DOHH2 (cell line): ENCODE measurements around the gene ENOPH1.

ENCODE experiments used
- H3F3A ChIP-seq: fragments of 200-600 bp; sonication (generic), shearing (Covaris generic); 2 replicates; pipeline ENCODE4 v1.6.0; 2016; ENCODE audit warnings: antibody characterized with exemption, mild to moderate bottlenecking; ENCODE audit not compliant: control insufficient read depth, insufficient read depth
- H3K27ac ChIP-seq: fragments of 200-600 bp; sonication (generic); 2 replicates; pipeline ENCODE4 v1.5.1; 2014; ENCODE audit warnings: low read depth, mild to moderate bottlenecking, low read length, moderate library complexity
- H3K27me3 ChIP-seq: fragments of 200-600 bp; sonication (generic); 2 replicates; pipeline ENCODE4 v1.6.1; 2014; ENCODE audit warnings: mild to moderate bottlenecking, low read length, mixed read lengths; ENCODE audit not compliant: control insufficient read depth
- H3K36me3 ChIP-seq: fragments of 200-600 bp; sonication (generic); 2 replicates; pipeline ENCODE4 v1.6.1; 2014; ENCODE audit warnings: mild to moderate bottlenecking, low read length, moderate library complexity, mixed read lengths; ENCODE audit not compliant: control insufficient read depth
- H3K4me1 ChIP-seq: fragments of 200-600 bp; sonication (generic); 2 replicates; pipeline ENCODE4 v1.6.1; 2014; ENCODE audit warnings: mild to moderate bottlenecking, low read length, mixed read lengths; ENCODE audit not compliant: control insufficient read depth
- H3K4me2 ChIP-seq: fragments of 200-600 bp; sonication (generic); 2 replicates; pipeline ENCODE4 v1.6.0; 2014; ENCODE audit warnings: mild to moderate bottlenecking, low read length, moderate library complexity
- H3K4me3 ChIP-seq: fragments of 200-600 bp; sonication (generic); 2 replicates; pipeline ENCODE4 v1.5.1; 2014; ENCODE audit warnings: mild to moderate bottlenecking, low read length, mixed read lengths
- H3K79me2 ChIP-seq: fragments of 200-600 bp; sonication (generic); 2 replicates; pipeline ENCODE4 v1.6.1; 2014; ENCODE audit warnings: mild to moderate bottlenecking, low read length, mixed read lengths; ENCODE audit not compliant: control insufficient read depth
- H3K9me2 ChIP-seq: fragments of 200-600 bp; sonication (generic); replicated peaks from 2 replicates; pipeline ENCODE4 v1.6.1; 2014; ENCODE audit warnings: mild to moderate bottlenecking, low read length, mixed read lengths; ENCODE audit not compliant: control insufficient read depth
- H3K9me3 ChIP-seq: fragments of 200-600 bp; sonication (generic); 2 replicates; pipeline ENCODE4 v1.6.1; 2014; ENCODE audit warnings: antibody characterized with exemption, low read length, mixed read lengths; ENCODE audit not compliant: control insufficient read depth, insufficient read depth
- H4K20me1 ChIP-seq: fragments of 200-600 bp; sonication (generic); 2 replicates; pipeline ENCODE4 v1.6.0; 2014; ENCODE audit warnings: low read depth, mild to moderate bottlenecking, antibody characterized with exemption, low read length, moderate library complexity; ENCODE audit not compliant: control insufficient read depth, insufficient read depth
- EZH2phosphoT487 ChIP-seq: fragments of 200-600 bp; sonication (generic); IDR thresholded peaks from 2 replicates; pipeline ENCODE4 v1.6.1; 2017; ENCODE audit warnings: borderline replicate concordance, mild to moderate bottlenecking, antibody characterized with exemption, low read length, moderate library complexity, mixed read lengths
- TF ChIP-seq, protein P1 (sequence below): fragments of 200-600 bp; sonication (generic); IDR thresholded peaks from one replicate; pipeline ENCODE4 v1.5.1; 2014; ENCODE audit warnings: antibody characterized with exemption, mild to moderate bottlenecking, low read depth, low read length; ENCODE audit not compliant: poor library complexity, severe bottlenecking

The ENOPH1 gene

DNA sequence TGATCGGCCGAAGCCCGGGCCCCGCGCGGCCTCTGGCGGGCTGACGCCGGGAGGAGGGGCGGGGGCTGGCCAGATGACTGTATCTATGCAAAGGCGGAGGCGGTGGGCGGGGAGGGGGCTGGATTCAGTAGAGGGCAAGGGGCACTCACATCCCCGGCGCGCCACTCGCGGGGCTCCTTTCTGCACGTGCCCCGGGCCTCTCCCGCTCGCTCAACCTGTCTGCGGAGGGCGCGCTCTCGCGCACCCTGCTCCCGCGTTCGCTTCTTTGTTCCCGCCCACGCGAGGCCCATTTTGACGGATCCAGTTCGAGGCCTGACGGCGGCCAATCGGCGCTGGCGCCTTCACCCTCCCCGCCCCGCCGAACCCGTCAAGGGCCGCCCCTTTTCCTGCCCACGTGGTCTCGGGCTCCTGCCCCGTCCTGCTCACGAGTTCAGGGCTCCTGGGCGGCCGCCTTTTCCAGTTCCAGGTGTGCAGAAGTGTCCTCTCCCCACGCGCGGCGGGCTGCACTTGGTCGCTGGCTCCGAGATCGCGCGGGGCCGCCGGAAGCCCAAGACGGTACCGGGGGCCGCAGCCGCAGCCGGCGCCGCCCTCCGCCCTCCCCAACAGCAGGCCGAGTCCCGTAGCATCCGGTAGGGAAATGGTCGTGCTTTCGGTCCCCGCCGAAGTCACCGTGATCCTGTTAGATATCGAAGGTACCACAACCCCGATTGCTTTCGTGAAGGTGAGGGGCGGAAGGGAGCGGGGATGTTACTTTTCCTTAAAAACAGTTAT, at the start of gene ENOPH1, which contains the start of gene HNRNPDL:
Gene ENOPH1, plus strand, starts transcription at position 398 of the 771 bp plus-strand sequence. Its CDS starts 240 bp downstream, at position 638.
Gene HNRNPDL, minus strand, starts transcription at position 270 of the 771 bp plus-strand sequence. CDS start 772 bp downstream, outside the sequence.
- no peak for TF ChIP-seq EZH2phosphoT487
- TF ChIP-seq, protein P1, sequence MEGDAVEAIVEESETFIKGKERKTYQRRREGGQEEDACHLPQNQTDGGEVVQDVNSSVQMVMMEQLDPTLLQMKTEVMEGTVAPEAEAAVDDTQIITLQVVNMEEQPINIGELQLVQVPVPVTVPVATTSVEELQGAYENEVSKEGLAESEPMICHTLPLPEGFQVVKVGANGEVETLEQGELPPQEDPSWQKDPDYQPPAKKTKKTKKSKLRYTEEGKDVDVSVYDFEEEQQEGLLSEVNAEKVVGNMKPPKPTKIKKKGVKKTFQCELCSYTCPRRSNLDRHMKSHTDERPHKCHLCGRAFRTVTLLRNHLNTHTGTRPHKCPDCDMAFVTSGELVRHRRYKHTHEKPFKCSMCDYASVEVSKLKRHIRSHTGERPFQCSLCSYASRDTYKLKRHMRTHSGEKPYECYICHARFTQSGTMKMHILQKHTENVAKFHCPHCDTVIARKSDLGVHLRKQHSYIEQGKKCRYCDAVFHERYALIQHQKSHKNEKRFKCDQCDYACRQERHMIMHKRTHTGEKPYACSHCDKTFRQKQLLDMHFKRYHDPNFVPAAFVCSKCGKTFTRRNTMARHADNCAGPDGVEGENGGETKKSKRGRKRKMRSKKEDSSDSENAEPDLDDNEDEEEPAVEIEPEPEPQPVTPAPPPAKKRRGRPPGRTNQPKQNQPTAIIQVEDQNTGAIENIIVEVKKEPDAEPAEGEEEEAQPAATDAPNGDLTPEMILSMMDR, result no peak
- H3K79me2 ChIP-seq, result peaks cover 94% of the 10 kb centered on the region
- peaks cover 41% of the 10 kb centered on the region for H4K20me1 ChIP-seq
- no peaks in the 10 kb centered on the region for H3K9me3 ChIP-seq
- peaks cover 53% of the 10 kb centered on the region for H3K4me1 ChIP-seq
- H3K4me3 ChIP-seq, result peak within 1 kb of the TSS; percentile 98
- H3K27me3 ChIP-seq, result no peaks in the 10 kb centered on the region
- H3F3A ChIP-seq, result peaks cover 33% of the 10 kb centered on the region
- H3K9me2 ChIP-seq, result no peaks in the 10 kb centered on the region
- H3K36me3 ChIP-seq, result peaks cover 84% of the 10 kb centered on the region
- peak within 1 kb of the TSS; percentile 81 for H3K4me2 ChIP-seq
- H3K27ac ChIP-seq, result peak within 1 kb of the TSS; percentile 91

DNA sequence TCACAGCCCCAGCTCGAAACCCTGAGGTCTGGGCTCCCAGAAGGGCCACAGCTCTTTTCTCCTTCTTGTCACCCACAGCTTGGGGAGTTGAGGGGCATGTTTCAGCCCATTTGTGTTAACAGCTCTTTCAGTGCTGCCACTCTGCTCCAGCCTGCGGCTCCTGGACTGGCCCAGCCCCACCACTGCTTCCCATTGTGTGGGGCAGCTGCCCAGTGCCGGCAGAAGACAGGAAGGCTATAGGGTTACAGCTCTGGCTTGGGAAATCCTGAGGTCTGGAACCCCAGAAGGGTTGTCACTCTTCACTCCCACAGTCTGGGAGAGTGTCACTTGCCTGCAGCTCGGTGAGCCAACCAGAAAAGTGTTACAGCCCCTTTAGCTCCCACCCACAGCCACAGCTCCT, 49.6 kb upstream of the ENOPH1 start:
- 0 out of 2 replicates have a peak, but pooled peaks cover 4% of the 10 kb centered on the region for H3K36me3 ChIP-seq
- H3K4me2 ChIP-seq, result no peak overlapping the region
- no peak overlapping the region for H3K27ac ChIP-seq

DNA sequence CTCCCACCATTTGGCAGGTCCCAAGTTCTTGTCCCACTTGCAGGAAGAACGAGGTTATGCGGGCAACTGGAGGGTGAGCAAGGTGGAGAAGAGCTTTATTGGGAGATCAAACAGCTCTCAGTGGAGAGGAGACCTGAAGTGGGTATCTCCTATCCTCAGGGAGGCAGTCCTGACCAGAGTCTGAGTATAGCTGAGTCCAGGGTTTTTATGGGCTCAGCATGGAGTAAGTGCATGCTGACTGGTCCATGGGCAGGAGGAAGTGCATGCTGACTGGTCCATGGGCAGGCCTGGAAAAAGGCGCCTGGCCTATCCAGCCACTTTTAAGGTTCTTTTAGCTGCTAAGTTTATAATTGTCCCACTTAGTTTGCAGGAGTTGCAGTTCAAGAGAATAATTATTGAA, 49.2 kb upstream of the ENOPH1 start:
- Histone ChIP-seq H3F3A (no peaks in the 10 kb centered on the region), H3K4me3 (no peak overlapping the region), H3K27ac (no peak overlapping the region), H3K4me2 (no peak overlapping the region), H3K27me3 (peaks cover 4% of the 10 kb centered on the region; the same call in 1 of the 2 replicates), H3K4me1 (peaks cover 1% of the 10 kb centered on the region; the same call in 1 of the 2 replicates), H3K9me3 (peaks cover 16% of the 10 kb centered on the region; the same call in 1 of the 2 replicates), H3K79me2 (peaks cover 4% of the 10 kb centered on the region), H3K36me3 (0 out of 2 replicates have a peak, but pooled peaks cover 2% of the 10 kb centered on the region), H3K9me2 (no peaks in the 10 kb centered on the region), H4K20me1 (no peaks in the 10 kb centered on the region)
- TF ChIP-seq, protein P1, result no peak
- no peak for TF ChIP-seq EZH2phosphoT487

More for the DNA sequence above, 49.6 kb upstream of the ENOPH1 start:
- H3K4me1 ChIP-seq, result peaks cover 5% of the 10 kb centered on the region
- no peak overlapping the region for H3K4me3 ChIP-seq
- peaks cover 8% of the 10 kb centered on the region for H3K79me2 ChIP-seq
- peaks cover 4% of the 10 kb centered on the region for H3K27me3 ChIP-seq
- H4K20me1 ChIP-seq, result no peaks in the 10 kb centered on the region
- no peaks in the 10 kb centered on the region for H3F3A ChIP-seq
- TF ChIP-seq, protein P1, result no peak
- no peak for TF ChIP-seq EZH2phosphoT487
- peaks cover 16% of the 10 kb centered on the region; the same call in 1 of the 2 replicates for H3K9me3 ChIP-seq
- no peaks in the 10 kb centered on the region for H3K9me2 ChIP-seq
